Hematopoietic multipotent progenitor cell treated with erythropoietin and hydrocortisone succinate and interleukin-3 and kit ligand, for 4 days (in vitro differentiated cells): ENCODE data around the gene GRK1.

Experiments
- DNase-seq: peaks from one replicate; pipeline ENCODE4 v3.0.0-alpha.2; 2015

Gene GRK1

GRCh38 chr13:113650731-113651148 is 16.3 kb upstream of the GRK1 start:
- DNase-seq: no peak

DNA sequence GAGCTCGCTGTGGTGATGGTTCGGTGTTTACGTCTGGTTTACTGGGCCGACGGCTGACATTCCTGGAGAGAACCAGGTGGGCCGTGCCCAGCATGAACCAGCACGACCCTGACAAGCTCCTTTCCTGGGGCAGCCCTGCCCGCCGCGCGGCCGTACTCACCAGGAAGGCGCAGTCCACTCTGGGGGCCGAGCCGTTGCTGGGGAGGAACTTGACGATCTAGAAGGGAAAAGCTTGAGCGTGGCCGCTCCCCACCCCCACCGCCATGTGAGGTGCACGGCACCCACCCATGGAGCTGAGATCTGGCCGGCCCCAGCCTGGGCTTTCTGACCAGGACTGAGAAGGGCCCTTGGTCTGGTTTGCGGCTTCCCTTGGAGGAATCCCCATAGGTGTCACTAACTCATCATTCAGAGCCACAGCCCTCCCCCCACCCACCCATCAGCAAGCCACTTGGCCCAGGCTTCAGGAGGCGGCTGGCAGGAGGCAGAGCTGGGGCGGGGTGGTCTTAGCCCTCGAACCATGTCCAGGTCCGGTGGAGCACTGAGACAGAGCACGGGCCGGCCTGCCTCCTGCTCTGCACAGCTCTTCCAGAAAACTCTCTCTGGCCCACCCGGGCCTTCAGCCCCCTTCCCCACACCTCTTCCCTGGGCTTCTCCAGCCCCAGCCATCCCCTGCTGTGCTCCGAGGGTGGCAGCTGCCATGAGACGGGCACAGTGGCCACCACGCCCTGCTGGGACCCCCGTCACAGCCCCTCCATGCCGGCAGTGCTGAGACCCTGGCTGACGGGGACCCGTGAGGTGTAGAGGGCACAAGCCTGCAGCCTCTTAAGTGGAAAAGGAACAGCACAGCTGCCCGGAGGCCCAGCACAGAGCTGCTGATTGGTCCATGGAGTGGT is 15.3 kb upstream of the GRK1 start:
- DNase-seq: no peak

DNA sequence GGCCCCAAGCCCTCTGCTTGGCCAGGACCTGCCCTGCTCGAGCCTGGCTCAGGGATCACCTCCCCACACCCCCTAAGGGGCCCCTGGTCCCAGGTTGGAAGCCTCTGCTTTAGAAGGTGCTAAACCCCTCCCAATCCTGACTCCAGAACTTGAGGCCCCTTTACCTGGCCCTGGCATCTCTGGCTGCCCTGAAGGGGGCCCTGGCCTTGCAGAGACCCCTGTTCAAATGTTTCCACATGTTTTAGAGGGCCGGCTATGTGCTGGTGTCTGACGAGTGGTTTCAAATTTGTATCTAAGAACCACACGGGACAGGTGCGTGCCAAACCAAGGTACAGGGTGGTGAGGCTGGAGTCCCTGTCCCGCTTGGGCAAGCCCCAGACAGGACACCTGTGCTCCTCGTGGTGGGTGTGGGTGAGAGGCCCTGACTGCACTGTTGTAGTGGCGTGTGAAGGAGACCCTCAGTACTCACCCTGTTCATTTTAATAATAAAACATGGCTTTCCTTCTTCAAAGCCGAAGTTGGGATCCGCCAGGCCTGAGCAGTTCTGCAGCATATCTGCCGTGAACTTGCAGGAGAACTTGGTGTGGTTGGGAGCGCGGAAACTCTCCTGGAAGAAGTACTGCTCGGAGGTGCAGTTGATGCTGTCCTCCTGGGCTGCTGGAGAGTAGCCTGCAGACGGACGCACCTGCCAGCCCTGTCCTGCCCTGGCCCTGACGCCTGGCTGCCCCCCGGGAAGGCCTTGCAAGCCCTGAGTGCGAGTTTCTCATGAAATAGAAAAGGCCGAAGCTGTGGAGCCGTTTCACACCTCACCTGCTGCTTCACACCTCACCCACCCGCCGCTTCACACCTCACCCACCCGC is 14.4 kb upstream of the GRK1 start:
- DNase-seq: no peak

- DNase-seq: no peak
These were observed 13.5 kb upstream of the GRK1 start for GRCh38 chr13:113653264-113654174.

DNA sequence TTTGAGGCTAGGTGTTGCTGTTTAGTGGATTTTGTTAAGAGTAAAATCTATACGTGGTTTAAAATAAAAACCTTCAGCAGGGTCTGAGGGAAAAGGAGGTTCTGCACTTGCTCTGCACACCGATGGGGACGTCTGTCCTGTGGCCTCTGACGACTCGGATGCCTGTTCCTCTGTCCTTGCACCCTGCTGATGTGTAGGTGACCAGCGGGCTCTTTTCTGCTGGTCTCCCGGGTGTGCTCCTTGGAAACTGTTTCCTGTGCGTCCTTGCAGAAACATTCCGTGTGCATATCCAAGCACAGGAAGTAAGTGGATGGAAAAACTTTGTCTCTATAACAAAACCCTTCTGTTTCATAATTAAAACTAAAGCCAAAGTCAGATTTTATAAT is 12.9 kb upstream of the GRK1 start:
- no peak for DNase-seq

DNA sequence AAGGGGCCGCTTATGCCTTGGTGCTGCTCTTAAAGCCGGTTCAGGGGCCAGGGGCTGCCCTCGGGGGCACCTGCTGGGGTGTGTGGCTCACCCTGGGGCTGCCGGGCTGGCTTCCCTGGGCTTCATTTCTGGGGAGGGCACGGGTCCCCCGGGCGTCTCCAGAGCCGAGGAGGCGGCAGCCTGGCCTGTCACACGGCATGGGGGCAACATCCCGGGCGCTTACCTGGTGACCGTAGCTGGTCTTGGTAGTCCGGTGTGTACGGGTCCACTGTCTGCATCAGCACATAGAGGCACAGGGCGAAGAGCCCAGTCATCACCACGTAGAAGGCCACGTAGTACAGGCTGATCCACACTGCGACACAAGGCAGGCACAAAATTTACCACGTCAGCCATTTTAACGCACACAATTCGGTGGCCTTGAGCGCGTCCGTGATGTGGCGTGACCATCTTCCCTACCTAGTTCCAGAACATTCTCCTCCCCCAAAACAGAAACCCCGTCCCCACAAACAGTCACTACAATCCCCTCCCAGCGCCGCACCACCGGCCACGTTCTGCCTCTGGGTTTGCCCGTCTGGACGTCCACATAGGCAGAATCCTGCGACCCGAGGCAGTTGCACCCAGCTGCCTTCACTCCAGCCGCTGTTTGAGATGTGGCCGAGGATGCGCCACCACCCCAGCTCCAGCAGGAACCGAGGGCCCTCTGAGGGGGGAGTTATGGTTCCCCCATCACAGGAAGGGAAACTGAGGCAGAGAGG is 12.3 kb upstream of the GRK1 start:
- DNase-seq: no peak

- no peak for DNase-seq
These were observed 11.5 kb upstream of the GRK1 start for GRCh38 chr13:113655346-113656002.

DNA sequence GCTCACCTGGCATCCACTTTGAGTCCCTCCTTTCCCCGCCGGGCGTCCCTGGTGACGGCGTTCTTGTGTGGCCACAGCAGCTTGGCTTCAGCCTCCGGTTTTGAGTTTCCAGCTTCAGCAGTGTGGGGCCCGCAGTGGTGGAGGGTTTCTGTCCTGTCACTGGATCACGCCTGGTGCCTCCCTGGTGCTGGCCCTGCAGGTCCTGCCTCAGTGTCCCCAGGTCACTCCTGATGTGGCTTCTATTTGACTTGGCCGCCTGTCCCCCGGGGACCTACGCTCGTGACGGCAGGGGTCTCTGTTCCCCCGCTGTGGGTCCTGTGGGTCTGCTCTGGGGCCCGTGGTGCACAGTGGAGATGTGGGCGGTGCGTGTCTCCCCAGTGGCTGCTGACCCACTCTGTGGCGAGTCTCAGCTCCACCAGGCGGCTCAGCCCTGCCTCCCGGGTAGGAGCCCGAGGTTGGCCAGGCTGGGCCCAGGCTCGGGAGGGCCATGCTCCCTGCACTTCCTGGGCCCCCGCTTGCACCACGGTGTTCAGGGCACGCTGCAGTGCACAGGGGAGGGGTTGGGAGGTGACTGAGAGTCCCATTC is 10.9 kb upstream of the GRK1 start:
- DNase-seq: no peak

DNA sequence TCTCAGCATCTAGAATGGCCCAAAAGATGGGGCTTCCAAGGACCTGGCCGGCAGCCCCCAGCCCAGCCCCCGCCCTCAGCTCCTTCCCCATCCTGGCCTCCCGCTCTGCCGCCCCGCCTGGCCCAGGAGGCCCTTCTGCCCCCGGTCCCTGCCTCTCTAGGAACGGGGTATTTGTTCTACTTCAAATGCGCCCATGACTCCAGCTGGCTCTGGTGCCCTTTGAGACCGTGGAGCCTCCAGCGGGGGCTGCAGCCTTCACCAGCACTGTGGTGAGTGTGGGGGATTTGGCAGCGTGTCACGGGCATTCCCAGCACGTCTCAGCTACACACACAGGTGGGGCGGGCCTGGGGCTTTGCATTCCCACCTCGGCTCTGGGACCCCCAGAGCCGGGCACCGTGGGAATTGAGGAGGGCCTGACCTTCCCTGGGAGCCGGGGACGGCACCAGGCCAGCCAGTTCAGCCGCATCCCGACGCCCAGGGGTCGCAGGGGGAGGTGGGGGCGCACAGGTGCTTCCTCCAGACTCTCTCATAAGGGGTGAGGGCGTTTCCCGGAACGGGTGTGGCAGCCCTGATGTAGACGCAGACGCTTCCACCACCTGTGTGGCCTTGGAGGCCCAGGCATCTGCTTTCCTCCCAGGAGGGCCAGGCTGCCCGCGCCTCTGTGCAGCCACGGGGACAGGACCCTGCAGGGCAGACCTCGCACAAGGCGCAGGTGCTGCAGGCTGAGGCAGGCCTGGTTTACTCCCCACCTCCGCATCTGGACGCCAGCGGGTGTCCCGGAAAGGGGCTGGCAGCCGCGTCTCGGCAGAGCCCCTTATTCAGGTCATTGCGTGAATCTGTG is 10.0 kb upstream of the GRK1 start:
- no peak for DNase-seq

DNA sequence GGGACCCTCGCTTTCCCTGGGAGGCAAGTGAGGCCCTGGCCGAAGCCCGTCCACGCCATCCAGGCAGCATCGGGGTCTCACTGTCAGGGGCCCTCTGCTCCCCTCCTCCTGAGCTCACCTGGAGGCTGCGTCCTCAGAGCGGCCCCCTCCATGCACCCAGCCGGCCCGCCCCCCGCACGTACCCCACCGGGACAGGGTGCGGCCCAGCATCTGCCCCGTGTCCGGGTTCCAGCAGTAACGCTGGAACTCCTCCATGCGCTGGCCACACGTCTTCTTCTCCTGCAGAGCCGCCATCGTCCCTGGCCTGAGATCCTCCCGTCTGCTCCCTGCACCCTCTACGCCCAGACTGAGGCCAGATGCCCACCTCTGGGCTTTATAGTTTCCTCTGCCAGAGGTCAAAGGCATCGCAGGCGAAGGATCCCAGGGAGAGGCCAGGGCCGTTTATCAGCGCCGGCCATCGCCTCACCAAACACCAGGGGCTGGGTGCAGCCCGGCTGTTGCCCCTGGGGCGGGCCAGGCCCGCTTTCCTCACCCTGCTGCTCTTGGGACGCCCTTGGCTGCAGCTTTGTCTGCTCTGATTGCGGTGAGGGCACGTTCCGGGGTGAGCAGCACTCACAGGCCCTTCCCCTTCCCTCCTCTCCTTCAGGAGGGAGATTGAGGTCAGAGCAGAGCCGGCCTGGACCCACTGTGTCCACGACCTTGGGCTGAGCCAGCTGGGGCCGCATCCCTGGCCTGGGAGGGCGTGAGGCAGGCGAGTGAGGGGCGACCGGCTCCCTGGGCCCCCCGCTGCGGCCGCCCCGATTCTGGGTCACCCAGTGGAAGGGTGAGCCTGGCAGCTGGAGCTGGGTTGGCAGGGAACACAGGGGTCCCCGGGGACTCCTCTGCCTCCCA is 8.9 kb upstream of the GRK1 start, which contains the start of gene ATP4B:
Gene ATP4B, minus strand, starts transcription at position 348 of the 891 bp plus-strand sequence. Its CDS starts 54 bp downstream, at position 294.
- no peak for DNase-seq

DNA sequence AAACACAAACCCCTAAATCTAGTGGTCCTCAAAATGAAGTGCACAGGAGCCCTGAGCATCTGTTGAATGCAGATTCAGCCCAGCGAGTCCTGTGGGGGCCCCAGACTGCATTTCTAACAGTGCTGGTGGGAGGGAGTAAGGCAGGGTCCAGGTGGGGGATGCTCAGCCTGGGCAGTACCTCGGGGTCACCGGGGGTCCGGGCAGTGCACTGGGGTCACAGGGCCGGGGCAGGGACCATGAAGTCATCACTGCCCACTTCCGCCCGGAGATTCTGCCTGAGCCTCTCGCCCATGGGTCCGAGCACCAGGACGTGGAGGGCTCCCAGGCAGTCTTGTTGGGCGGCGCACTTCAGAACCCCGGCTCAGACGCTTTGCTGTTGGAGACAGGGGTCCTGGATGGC is 8.2 kb upstream of the GRK1 start:
- DNase-seq: no peak

DNA sequence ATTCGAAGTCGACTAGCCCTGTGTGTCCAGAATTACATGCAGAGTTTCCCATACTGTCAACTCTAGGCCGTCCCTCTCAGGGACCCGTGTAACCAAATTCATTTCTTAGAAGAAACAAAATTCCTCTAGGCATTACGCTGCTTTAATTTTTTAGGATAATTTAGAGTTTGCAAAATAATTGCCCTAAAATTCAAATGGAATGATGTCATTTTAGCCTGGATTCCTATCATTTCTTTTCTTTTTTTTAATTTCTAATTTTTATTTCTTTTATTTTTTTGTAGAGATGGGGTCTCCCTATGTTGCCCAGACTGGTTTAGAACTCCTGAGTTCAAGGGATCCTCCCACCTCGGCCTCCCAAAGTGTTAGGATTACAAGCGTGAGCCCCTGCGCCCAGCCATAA is 7.7 kb upstream of the GRK1 start:
- DNase-seq: no peak

DNA sequence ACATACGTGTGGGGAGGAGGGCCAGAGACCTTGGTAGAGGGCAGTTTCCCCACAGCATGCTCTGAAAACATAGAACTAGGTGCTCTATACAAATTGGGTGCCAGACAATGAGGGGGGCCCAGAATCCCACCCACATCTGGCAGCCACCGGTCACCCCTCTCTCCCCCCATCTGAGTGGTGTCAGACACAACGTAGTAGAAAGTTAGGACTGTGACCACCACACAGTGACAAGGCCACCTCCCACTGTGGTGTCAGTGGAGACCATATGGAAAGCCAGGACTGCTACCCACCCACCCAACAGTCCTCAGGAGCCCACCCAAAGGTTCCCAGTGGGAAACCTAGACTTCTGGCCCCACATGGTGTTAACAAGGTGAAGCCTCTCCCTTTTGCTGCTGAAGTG is 7.0 kb upstream of the GRK1 start:
- no peak for DNase-seq

- DNase-seq: no peak
These were observed 5.5 kb upstream of the GRK1 start for GRCh38 chr13:113661509-113661908.

DNA sequence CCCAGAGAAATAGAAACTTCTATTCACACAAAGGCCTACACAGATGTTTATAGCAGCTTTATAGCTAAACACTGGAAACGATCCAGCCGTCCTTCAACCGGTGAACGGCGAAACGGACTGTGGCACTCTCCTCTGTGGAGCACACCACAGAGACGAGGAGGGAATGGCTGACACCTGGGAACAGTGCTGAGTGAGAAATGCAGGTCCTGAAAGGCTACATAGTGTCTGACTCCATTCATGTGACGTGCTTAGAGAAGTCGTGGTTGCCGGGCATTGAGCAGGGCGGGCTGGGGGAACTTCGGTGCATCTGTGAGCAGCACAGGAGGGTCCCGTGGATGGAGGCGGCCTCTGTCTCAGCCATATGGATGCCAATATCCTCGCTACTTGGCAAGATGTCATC is 3.1 kb upstream of the GRK1 start:
- DNase-seq: no peak

- peak; percentile 32 for DNase-seq
These were observed 2.0 kb upstream of the GRK1 start for GRCh38 chr13:113664751-113665596.

DNA sequence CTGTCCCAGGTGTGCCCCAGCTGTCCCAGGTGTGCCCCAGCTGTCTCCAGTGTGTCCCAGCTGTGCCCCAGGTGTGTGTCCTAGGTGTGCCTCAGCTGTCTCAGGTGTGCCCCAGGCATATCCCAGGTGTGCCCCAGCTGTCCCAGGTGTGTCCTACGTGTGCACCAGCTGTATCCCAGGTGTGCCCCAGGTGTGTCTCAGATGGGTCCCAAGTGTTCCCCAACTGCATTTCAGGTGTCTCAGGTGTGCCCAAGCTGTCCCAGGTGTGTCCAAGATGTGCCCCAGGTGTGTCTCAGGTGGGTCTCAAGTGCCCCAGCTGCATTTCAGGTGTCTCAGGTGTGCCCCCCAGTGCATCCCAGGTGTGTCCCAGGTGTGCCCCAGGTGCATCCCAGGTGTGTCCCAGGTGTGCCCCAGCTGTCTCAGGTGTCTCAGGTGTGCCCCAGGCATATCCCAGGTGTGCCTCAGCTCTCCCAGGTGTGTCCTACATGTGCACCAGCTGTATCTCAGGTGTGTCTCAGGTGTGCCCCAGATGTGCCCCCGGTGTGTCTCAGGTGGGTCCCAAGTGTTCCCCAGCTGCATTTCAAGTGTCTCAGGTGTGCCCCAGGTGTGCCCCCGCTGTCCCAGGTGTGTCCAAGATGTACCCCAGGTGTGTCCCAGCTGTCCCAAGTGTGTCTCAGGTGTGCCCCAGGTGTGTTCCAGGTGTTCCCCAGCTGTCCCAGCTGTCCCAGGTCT is 1.3 kb upstream of the GRK1 start:
- no peak for DNase-seq
